Measurements from ENCODE around the gene B9D1.

The B9D1 gene

DNA sequence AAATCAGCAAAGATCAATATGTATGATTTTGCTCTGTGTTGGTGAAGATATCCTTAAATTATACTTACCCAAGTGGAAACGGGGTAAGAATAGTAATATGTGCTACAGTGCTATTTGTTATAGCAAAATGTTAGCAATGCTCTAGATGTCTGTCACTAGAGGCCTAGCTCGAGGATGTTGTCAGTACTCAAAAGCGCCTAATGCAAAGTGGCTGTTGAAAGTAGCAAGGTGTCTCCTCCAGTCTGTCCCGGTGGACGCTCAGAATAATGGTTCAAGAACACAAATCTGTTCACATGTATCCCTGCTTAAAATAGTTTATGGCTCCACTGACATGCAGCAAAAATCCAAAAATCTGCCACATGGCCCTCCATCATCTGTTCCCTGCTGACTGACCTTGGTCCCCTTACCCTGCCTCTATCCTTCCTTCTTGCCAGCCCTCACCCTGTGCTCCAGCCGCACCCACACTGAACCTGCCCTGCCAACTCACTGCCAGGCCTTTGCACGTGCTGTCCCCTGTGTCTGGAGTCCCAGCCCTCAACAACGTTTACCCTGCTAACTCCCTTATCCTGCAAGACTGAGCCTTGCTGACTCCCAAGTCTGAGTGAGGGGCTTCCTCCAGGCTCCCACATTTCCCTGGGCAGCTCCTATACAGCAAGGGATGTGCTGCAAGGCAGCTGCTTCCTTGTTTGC is 38.9 kb upstream of the B9D1 start:
- no peak for TF ChIP-seq JUND (IDR thresholded peaks at IDR 0.05; ENCODE audit: low read depth)
- in situ Hi-C loops (cut with HindIII; ENCODE audit: low pct_unique_long_range_greater_than_20kb, low sequenced_read_pairs), result no loop called here
- no peak for DNase-seq (ENCODE audit: low read depth in 1 of 2, low spot score in 1 of 2)

DNA sequence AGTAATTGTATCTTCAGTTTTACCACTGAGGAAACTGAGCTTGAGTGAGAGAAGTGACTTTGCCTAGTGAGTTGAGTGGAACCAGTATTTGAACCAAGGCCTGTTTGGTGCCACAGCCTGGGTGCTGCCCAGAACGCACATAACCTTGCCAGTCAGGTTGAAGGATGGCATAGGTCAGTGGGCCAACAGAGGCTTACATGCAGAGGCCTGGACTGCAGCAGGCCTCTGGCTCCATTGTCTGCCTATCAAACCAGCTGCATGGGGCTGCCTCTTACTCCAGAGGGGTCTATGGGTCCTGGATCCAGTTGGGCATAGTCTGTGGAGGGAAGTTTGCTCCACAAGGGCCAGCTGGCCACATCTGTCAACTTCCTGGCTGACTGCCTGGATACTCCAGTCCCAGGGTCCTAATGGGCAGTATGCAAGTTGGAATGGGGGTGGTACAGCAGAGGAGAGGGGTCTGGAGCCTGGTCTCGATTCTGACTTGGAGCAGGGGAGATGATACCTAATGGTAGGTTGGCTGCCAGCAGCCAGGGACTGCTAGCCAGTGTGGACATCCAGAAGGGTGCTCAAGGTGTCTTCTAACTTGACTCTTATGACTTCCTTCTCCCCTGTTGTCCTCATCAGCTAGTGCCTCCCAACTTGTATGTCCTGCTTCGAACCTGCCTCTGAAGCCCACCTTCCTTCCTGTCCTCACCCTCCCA is 37.4 kb upstream of the B9D1 start:
- no peak for DNase-seq (ENCODE audit: low read depth in 1 of 2, low spot score in 1 of 2)
- TF ChIP-seq JUND (IDR thresholded peaks at IDR 0.05; ENCODE audit: low read depth), result no peak
- in situ Hi-C loops (cut with HindIII; ENCODE audit: low pct_unique_long_range_greater_than_20kb, low sequenced_read_pairs), result no loop called here

DNA sequence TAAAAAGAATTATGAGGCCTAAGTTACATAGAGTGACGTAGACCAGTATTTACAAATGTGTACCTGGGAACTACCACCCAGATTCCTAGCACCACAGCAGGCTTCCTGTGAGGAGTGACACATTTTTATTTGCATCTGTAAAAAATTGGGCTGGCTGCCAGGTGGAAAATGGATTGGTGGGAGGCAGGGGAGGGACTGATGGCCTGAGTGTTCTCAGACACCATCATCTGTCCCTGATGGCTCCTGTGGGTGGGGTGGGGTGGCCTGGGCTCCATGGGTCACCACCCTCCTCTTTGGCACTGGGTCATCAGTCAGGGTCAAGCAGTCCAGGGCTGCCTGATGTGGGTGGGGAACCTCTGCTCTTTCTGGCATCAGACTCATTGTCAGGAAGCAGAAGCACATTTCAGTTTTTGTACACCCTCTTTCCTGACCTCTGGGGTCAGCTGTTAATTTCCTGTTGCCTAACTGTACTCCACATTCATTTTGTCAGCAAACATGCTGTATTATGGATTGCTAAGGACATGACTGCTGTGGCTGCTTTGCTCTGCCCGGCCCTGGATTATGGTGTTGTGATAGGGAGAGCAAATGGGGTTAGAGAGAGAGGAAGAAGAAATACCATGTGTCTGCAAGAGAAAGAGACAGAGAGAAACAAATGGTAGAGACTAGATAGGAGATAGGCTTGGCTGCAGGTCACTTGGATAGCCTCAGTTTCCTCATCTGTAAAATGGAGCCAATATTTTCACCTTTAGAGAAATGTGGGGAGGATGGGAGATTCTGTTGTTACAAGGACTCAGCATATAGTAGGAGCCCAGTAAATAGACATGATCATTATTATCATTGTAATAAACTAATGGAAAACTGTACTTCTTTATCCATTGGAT is 36.0 kb upstream of the B9D1 start:
- TF ChIP-seq JUND (IDR thresholded peaks at IDR 0.05; ENCODE audit: low read depth), result no peak
- no peak for DNase-seq (ENCODE audit: low read depth in 1 of 2, low spot score in 1 of 2)
- in situ Hi-C loops (cut with HindIII; ENCODE audit: low pct_unique_long_range_greater_than_20kb, low sequenced_read_pairs), result no loop called here

GRCh38 chr17:19397556-19398041 is 35.1 kb upstream of the B9D1 start:
- in situ Hi-C loops (cut with HindIII; ENCODE audit: low pct_unique_long_range_greater_than_20kb, low sequenced_read_pairs), result no loop called here
- no peak for TF ChIP-seq JUND (IDR thresholded peaks at IDR 0.05; ENCODE audit: low read depth)
- DNase-seq (ENCODE audit: low read depth in 1 of 2, low spot score in 1 of 2), result no peak

GRCh38 chr17:19392303-19392702 is 29.8 kb upstream of the B9D1 start:
- no peak for TF ChIP-seq JUND (IDR thresholded peaks at IDR 0.05; ENCODE audit: low read depth)
- no peak for DNase-seq (ENCODE audit: low read depth in 1 of 2, low spot score in 1 of 2)
- in situ Hi-C loops (cut with HindIII; ENCODE audit: low pct_unique_long_range_greater_than_20kb, low sequenced_read_pairs), result no loop called here

- in situ Hi-C loops (cut with HindIII; ENCODE audit: low pct_unique_long_range_greater_than_20kb, low sequenced_read_pairs), result no loop called here
- no peak for TF ChIP-seq JUND (IDR thresholded peaks at IDR 0.05; ENCODE audit: low read depth)
- DNase-seq (ENCODE audit: low read depth in 1 of 2, low spot score in 1 of 2), result no peak
Measured at GRCh38 chr17:19391432-19391831, 28.9 kb upstream of the B9D1 start.

- DNase-seq (ENCODE audit: low read depth in 1 of 2, low spot score in 1 of 2), result no peak
- TF ChIP-seq JUND (IDR thresholded peaks at IDR 0.05; ENCODE audit: low read depth), result no peak
- in situ Hi-C loops (cut with HindIII; ENCODE audit: low pct_unique_long_range_greater_than_20kb, low sequenced_read_pairs), result no loop called here
Measured at GRCh38 chr17:19390951-19391350, 28.4 kb upstream of the B9D1 start.

DNA sequence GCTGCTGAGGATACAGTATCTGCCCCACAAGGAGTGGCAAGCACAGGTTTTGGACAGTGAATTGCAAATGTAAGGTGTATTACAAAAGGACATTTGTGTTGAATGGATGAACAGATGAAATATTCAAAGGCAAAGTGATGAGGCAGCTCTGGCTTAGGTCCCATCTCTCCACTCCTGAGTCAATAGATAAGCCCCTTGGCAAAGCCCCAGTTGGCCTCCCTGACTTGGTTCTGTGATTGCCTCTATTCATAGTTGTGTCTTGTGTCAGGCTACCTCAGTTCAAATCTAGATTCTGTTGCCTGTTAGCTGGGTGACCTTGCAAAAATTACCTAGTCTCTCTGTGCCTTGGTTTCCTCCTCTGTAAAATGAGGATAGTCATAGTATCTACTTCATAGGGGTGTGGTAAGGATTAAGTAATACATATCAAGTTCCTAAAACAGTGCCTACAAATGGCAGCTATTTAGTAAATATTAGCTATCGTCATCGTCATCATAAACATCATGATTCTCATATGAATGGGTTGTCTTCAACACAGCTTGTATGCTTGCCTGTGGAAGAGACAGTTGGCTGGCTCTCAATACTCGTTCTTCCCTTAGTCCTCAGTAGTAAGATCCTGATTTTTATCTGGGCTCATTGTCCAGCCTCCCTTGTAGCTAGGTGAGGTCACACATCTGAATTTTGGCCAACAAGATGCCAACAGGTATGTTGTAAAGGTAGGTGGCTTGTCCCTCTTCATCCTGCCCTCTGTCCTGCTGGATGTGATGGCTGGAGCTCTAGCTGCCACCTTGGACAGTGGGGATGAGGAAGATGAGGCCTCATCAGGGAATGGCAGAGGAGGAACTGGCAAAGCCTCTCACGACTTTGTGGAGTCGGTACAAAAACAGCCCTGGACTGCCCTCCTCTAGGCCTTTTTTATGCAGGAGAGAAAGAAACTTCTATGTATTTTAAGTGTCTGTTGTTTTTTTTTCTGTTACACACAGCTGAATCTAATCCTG is 26.6 kb upstream of the B9D1 start:
- in situ Hi-C loops (cut with HindIII; ENCODE audit: low pct_unique_long_range_greater_than_20kb, low sequenced_read_pairs), result no loop called here

DNA sequence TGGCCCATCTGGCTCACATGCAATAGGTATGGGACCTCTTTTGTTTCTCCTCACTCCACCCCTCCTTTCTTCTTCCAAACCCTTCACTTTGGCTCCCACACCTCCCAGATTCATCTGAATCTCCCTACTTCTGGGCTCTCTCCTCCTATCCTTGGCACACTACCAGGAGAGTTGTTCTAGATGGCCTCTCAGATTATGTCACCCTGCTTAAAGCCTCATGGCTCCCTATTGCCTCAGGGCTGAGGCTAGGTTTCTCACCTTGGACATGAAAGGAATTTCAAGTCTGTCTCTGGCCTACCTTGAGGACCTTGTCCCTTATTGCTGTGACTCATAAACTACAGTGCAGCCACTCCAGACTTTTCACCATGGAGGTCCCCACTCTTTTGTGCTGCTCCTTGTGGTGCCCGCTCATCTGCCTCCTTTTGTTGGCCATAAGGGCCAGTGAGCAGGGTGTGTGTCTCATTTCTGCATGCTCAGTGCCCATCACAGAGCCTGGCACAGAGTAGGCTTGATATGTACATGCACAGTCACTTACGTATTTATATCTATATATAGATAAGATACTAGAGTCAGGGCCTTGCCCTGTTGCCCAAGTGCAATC is 25.5 kb upstream of the B9D1 start:
- TF ChIP-seq JUND (IDR thresholded peaks at IDR 0.05; ENCODE audit: low read depth), result no peak
- in situ Hi-C loops (cut with HindIII; ENCODE audit: low pct_unique_long_range_greater_than_20kb, low sequenced_read_pairs), result no loop called here
- DNase-seq (ENCODE audit: low read depth in 1 of 2, low spot score in 1 of 2), result peak; percentile 48 to 78

More for the DNA sequence above, 26.6 kb upstream of the B9D1 start:
- DNase-seq (ENCODE audit: low read depth in 1 of 2, low spot score in 1 of 2), result no peak
- TF ChIP-seq JUND (IDR thresholded peaks at IDR 0.05; ENCODE audit: low read depth), result no peak

DNA sequence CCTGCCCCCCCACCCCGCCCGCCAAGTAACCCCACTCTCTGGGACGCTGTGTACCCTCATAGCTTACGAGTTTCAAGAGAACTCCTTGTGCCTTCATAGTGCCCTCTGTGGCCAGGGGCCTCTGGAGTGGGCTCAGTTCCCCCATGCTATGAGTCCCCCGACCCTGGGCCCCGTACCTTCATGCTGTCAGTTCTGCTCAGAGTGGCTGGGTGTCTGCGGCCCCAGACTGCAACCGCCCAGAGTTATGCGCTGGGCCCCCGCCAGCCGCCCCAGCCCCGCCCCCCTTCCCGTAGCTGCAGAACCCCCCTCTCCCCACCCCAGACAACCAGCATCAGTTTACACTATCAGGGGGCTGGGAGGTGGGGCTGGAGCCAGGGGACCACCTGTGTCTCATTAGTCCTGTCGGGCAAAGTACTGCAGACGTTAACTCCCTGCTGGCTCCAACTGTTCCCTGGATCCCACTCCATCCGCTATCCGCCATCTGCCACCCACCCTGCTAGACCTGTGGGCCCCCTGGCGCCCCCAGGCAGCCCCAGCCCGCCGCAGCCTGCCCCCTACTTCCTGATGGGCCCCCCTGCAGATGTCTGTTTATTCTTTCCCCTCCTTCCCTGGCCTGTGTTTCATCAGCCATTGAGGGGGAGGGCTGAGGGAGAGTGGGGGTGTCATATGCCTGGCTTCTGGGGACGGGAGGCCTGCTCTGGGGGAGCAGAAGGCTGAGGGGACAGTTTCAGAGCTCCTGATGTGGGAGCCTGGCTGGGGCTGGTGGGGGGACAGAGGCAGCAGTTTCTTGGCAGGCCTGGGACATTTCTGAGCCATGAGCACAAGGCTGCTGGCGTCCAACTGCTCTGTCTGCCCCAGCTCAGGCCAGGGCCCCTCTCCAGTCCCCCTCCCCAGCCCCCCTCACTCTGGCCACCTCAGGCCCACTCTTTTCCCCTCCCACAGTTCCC is 24.7 kb upstream of the B9D1 start, which contains the start of gene MFAP4:
MFAP4 (minus strand) TSS at position 217 of the 947 bp plus-strand sequence; CDS start at position 182, 35 bp downstream.
- no peak for TF ChIP-seq JUND (IDR thresholded peaks at IDR 0.05; ENCODE audit: low read depth)
- no peak for DNase-seq (ENCODE audit: low read depth in 1 of 2, low spot score in 1 of 2)
- in situ Hi-C loops (cut with HindIII; ENCODE audit: low pct_unique_long_range_greater_than_20kb, low sequenced_read_pairs), result no loop called here

Data from T47D (cell line).